IPS DF 4.7 (cell line): ENCODE results near the gene DPM2.
A peak's percentile ranks its signal among the peaks of the same experiment; 100 is the strongest.

Experiments used
- DNase-seq: peaks from one replicate; pipeline ENCODE4 v3.0.0-alpha.2; 2013; ENCODE audit warnings: low spot score; ENCODE audit errors: extremely low read depth

Gene DPM2

GRCh38 chr9:127937388-127938297 lies at the start of gene DPM2:
Gene DPM2 (minus strand): TSS chr9:127937854. CDS start chr9:127937820, 34 bp downstream.
- DNase-seq: peak; percentile 71

- no peak for DNase-seq
Measured at GRCh38 chr9:127987103-127987614, 49.5 kb upstream of the DPM2 start.

GRCh38 chr9:127985011-127985410 lies 47.4 kb upstream of the DPM2 start:
- DNase-seq: no peak

DNA sequence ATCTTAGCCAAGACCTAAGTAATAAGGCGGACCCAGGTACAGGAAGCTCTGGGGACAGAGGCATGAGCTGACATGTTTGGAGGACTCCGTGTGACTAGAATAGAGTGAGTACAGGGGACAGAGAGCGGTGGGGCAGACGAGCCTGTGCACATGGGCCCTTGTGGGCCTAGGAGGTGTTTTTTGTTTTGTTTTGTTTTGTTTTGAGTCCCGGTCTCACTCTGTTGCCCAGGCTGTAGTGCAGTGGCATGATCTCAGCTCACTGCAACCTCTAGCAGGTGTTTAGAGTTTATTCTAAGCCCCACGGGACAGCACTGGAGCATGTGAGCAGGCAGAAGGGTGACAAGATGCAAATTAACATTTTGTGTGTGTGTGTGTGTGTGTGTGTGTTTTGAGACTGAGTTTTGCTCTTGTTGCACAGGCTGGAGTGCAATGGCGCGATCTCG lies 46.2 kb upstream of the DPM2 start:
- no peak for DNase-seq

DNA sequence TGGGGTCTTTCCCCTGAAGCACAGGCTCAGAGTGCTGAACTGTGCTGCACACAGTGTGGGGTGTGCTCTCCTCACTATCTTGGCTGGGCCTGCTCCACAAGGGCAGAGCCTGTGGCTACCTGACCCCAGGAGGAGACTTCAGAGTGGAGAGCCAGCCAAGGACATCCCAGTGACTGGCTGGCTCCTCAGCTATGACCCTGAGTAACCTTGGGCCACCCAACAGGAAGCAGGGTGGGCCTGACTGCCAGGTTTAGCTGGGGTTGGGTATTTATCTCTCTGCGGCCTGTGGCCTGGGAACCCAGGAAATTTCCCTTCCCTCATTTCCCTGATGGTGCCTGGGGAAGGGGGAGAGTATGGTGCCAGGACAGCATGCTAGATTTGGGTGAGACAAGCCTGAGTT lies 45.3 kb upstream of the DPM2 start:
- no peak for DNase-seq

GRCh38 chr9:127981559-127982121 lies 44.0 kb upstream of the DPM2 start:
- DNase-seq: no peak

GRCh38 chr9:127980706-127981558 lies 43.3 kb upstream of the DPM2 start, which contains the start of gene EEIG1:
Gene EEIG1 (minus strand): TSS chr9:127980989. CDS start chr9:127980137, 852 bp downstream.
- DNase-seq: no peak

DNA sequence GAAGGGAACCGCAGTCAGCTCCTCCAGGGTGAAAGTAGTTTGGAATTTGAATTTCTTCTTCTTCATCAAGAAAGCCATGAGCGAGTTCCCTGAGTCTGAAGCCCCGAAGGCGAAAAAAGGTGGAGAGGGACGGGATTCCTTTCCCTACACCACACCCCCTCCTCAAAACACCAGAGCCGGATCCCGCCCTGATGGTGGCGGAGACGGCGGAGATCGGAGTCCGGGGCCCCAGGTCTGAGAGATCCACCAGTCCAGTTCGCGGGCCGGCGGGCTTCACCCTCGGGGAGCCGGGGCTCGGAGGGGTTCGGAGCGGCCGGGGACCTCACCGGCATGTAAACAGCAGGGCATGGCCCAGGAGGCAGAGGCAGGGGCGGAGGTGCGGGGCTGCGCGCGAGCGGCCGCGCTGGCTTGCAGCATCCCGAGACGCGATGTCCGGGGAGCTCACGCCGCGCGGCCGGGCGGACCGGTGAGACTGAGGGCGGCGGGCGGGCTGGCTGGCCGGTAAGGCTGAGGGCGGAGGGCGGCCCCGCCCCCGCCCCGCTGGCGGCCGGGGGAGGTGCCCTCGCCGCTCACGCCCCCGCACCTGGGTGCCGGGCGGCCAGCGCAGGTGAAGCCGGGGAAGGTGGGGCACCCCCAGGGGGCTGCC lies 42.5 kb upstream of the DPM2 start:
- DNase-seq: no peak

DNA sequence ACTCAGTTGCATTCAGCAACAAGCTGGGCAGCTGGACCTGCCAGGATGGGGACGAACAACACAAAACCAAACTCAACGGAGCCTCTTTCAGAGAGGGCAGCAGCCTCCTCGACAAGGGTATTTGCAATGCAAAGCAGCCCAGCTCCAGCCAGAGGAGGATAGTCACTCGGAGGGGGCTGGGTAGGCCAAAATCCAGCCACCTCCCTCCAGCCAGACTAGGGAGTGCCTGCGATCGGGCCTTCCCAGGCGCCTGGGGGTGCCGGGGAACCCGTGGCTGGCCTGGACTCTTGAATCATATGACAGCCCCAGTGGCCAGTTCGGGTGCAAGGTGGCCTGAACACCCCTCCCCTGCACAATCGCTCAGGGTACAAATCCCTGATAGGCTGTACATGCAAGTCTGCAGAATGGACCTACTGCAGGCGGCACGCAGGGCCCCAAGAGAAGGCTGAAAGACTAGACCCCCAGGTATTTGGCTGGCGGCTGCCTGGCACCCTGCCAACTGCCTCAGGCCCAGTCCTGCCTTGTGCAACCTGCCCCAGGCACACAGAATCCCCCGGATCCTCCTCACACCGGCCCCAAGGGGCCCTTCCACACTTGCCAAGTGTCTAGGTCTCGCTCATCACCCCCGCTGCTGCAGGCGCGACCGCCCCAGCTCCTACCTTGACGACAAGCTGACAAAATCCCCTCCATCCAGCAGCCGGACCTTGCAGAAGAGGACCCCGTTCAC lies 41.8 kb upstream of the DPM2 start:
- DNase-seq: no peak

GRCh38 chr9:127979015-127979332 lies 41.3 kb upstream of the DPM2 start:
- DNase-seq: no peak

- no peak for DNase-seq
Measured at GRCh38 chr9:127977884-127978647, 40.4 kb upstream of the DPM2 start.

DNA sequence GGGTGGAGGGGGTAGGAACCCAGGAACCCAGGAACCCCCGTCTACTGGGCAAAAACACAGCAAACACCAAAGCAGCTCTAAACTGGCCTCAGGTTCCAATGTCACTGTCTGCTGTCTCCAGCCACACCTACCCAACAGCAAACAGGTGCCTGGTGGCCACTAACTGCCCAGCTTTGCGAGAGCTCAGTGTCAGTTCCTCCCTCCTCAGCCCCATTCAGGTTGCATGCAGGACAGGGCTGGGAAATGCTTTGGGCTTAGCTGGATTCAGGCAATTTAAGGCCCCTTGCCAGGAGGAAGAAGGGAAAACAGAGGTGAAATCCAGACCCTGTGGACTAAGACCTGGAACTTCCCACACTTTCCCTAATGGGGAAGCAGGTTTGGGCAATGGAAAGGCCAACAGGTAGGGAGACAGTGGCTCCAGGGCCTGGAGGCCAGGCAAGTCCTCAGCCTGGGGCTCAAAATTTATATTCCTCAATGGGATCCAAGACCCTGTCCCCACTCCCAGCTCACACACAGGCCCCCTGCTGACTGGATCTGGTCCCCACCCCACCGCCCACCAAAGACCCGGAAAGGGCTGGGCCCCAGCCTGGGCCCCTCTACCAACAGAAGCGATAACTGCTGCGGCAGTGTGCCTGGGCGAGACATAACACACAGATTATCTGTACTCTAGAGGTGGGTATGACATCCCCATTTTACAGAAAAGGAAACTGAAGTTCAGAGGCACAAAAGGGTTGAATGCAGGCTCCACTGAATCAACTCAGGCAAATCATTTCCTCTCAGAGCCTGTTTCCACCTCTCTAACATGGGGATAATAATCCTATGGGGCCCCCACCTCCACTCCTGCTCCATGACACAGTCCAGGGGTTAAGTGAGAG lies 39.6 kb upstream of the DPM2 start:
- no peak for DNase-seq

DNA sequence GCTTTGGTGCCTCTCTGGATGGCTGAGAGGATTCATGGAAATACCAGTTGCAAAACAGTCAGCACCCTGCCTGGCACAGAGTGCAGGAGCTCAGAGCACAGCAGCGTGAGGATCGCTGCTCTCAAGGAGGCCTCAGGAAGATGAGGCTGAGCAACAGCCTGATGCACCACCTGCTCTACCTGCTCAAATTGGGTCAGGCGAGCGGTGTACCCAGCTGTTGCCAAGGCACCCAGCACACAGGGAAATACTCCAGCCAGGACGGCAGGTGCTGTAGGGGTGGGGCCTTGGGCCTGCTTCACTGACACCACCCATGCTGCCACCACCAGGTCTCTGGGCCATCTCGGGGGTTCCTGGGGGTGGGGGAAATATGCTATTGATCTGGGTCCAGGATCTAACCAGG lies 38.8 kb upstream of the DPM2 start:
- no peak for DNase-seq

DNA sequence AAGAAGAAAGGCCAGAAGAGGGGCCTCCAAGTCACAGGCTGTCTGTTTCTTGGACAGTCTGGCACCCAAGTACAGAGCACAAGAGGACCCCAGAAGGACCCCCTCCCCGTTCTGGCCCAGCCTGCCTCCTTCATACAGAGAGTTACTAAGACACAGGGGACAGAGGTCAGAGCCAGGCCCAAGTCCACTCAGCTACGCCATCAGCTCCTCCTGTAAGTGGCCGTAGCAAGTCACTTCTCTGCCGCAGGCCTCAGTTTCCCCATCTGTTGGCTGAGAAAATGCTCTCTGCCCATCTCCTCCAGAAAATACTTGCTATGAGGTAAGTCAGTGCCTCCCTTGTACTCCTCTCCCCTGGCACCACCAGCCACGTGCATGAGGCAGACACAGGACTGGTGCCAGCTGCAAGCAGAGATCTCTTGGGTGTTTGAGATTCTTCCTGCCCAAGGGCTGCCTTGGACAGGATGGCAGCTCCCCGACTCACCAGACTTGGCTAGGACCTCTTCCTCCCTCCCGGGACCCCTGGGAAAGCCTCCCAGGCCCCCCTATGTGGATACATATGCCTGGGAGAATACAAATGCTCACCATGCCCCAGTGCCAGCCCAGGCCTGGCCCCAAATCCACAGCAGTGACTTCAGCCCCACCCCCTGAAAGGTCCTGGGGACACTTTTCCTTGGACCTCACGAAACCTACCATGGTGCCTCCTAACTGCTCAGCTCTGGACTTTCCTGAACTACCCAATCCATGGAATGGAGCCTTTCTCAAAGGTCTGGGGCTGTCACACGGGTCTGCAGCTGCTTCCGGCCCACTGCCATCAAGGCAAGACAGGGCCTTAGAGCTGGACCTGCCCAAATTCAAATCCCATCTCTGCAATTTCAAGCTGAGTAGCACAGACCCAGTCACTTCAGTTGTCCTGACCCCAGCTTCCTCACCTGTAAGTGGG lies 38.0 kb upstream of the DPM2 start:
- DNase-seq: no peak

GRCh38 chr9:127974769-127975261 lies 37.2 kb upstream of the DPM2 start:
- no peak for DNase-seq

- DNase-seq: no peak
Measured at GRCh38 chr9:127974001-127974768, 36.5 kb upstream of the DPM2 start.
